ENCODE results near the gene SAMD10. TPM values are rescaled to one million over a fixed set of nuclear protein-coding genes. Genes with fewer than 3 reads are reported as not detected.
A peak's percentile ranks its signal among the peaks of the same experiment; 100 is the strongest.

The SAMD10 gene
- total and polyA plus RNA-seq, 7 experiments from 2014 or later: 10.2 to 37.8 (median 14.2) TPM

- Mint-ChIP-seq H3K4me1 (peaks cover 58 to 77% (median 68%) of the 10 kb centered on the region in 7 donors), H3K27ac (peak overlapping the region; percentile 87 to 99 (median 96)), H3K4me3 (peak overlapping the region; percentile 88 to 97 (median 95)), H3K36me3 (peaks cover 4 to 30% (median 20%) of the 10 kb centered on the region in 5 donors), H3K9me3 (peaks cover 0 to 5% (median 0%) of the 10 kb centered on the region in 11 donors), H3K27me3 (no peaks in the 10 kb centered on the region)
- Histone ChIP-seq H3K4me3 (ENCODE audit: low read length) (peak overlapping the region; percentile 78), H3K9me3 (ENCODE audit: control insufficient read depth in 2 of 3, low read length in 3 of 3) (no peaks in the 10 kb centered on the region), H3K36me3 (ENCODE audit: control insufficient read depth in 2 of 3, insufficient read depth in 3 of 3, low read length in 3 of 3) (peaks cover 10 to 32% (median 15%) of the 10 kb centered on the region in 3 experiments), H3K27me3 (ENCODE audit: control insufficient read depth in 2 of 2, insufficient read depth in 2 of 2, low read length in 2 of 2) (no peaks in the 10 kb centered on the region), H3K27ac (ENCODE audit: low read depth, low read length) (peak overlapping the region; percentile 95), H3K4me1 (ENCODE audit: control insufficient read depth in 2 of 2, insufficient read depth in 2 of 2, low read length in 2 of 2) (peaks cover 34 to 47% of the 10 kb centered on the region in 2 donors)
- POLR2A ChIA-PET: interaction anchor here (0.6 to 2.5 kb wide), 27 partner anchors 12 to 460 kb away, joined by 3 to 37 read pairs (median 4); partner anchors contain the start of genes DNAJC5, GMEB2, LIME1 and PPDPF
- intact Hi-C loops (cut with micrococcal nuclease): loop anchor here (1.0 to 5.0 kb wide), 9 partner anchors 24 to 460 kb away; partner anchors contain the start of genes PPDPF (in 1 of the 2) and UCKL1 (in 1 of the 2)
- CTCF ChIA-PET: interaction anchor here (0.8 to 2.3 kb wide), 16 partner anchors 11 to 272 kb away, joined by 3 to 27 read pairs (median 4); partner anchors contain the start of genes ARFRP1 and ZGPAT
- ATAC-seq: peak; percentile 42
- DNase-seq: peak in 6 of 9 donors; percentile 23 to 44 (median 43)
These were observed 919 bp upstream of the SAMD10 start for GRCh38 chr20:63980317-63980805.

- Mint-ChIP-seq H3K9me3 (peaks cover 0 to 5% (median 0%) of the 10 kb centered on the region in 11 donors), H3K27ac (peak overlapping the region in 2 of 9 donors; percentile 38 to 91), H3K36me3 (peaks cover 0 to 27% (median 14%) of the 10 kb centered on the region in 5 donors), H3K4me3 (peak overlapping the region; percentile 49 to 96 (median 82)), H3K27me3 (no peaks in the 10 kb centered on the region), H3K4me1 (peaks cover 58 to 72% (median 67%) of the 10 kb centered on the region in 7 donors)
- Histone ChIP-seq H3K4me3 (ENCODE audit: low read length) (peak overlapping the region; percentile 65), H3K4me1 (ENCODE audit: control insufficient read depth in 2 of 2, insufficient read depth in 2 of 2, low read length in 2 of 2) (peaks cover 34 to 49% of the 10 kb centered on the region in 2 donors), H3K27me3 (ENCODE audit: control insufficient read depth in 2 of 2, insufficient read depth in 2 of 2, low read length in 2 of 2) (no peaks in the 10 kb centered on the region), H3K27ac (ENCODE audit: low read depth, low read length) (peak overlapping the region; percentile 78), H3K9me3 (ENCODE audit: control insufficient read depth in 2 of 3, low read length in 3 of 3) (no peaks in the 10 kb centered on the region), H3K36me3 (ENCODE audit: control insufficient read depth in 2 of 3, insufficient read depth in 3 of 3, low read length in 3 of 3) (peaks cover 0 to 31% (median 5%) of the 10 kb centered on the region in 3 experiments)
- CTCF ChIA-PET: interaction anchor here (0.7 to 2.3 kb wide), 4 partner anchors 10 to 85 kb away, joined by 3 to 27 read pairs (median 4); no protein-coding TSS in a partner anchor
- ATAC-seq (no peak), DNase-seq (no peak)
- intact Hi-C loops (cut with micrococcal nuclease): loop anchor here (1.0 to 5.0 kb wide), 3 partner anchors 33 to 242 kb away; partner anchors contain the start of genes LIME1 (in 1 of the 2) and SLC2A4RG (in 1 of the 2)
- POLR2A ChIA-PET: interaction anchor here (0.6 to 2.5 kb wide), 13 partner anchors 22 to 1854 kb away, joined by 3 to 37 read pairs (median 7); partner anchors contain the start of genes LIME1, OPRL1, RGS19 and TPD52L2
These were observed 249 bp downstream of the SAMD10 start for GRCh38 chr20:63979229-63979556.

- Histone ChIP-seq H3K9me3 (ENCODE audit: control insufficient read depth in 2 of 3, low read length in 3 of 3) (no peaks in the 10 kb centered on the region), H3K36me3 (ENCODE audit: control insufficient read depth in 2 of 3, insufficient read depth in 3 of 3, low read length in 3 of 3) (peaks cover 0 to 25% (median 5%) of the 10 kb centered on the region in 3 experiments), H3K4me3 (ENCODE audit: low read length) (peak overlapping the region; percentile 65), H3K27me3 (ENCODE audit: control insufficient read depth in 2 of 2, insufficient read depth in 2 of 2, low read length in 2 of 2) (no peaks in the 10 kb centered on the region), H3K4me1 (ENCODE audit: control insufficient read depth in 2 of 2, insufficient read depth in 2 of 2, low read length in 2 of 2) (peaks cover 34 to 56% of the 10 kb centered on the region in 2 donors), H3K27ac (ENCODE audit: low read depth, low read length) (peak overlapping the region; percentile 78)
- Mint-ChIP-seq H3K4me1 (peaks cover 63 to 77% (median 73%) of the 10 kb centered on the region in 7 donors), H3K4me3 (peak overlapping the region; percentile 75 to 96 (median 84)), H3K27me3 (no peaks in the 10 kb centered on the region), H3K36me3 (peaks cover 0 to 29% (median 14%) of the 10 kb centered on the region in 5 donors), H3K27ac (peak overlapping the region; percentile 66 to 93 (median 88)), H3K9me3 (peaks cover 0 to 5% (median 0%) of the 10 kb centered on the region in 11 donors)
- no peak for ATAC-seq
- ChIA-PET CTCF (interaction anchor here (0.6 to 2.3 kb wide), 4 partner anchors 10 to 277 kb away, joined by 3 to 27 read pairs (median 4); no protein-coding TSS in a partner anchor), POLR2A (interaction anchor here (0.6 to 2.5 kb wide), 13 partner anchors 12 to 337 kb away, joined by 3 to 37 read pairs (median 5); partner anchors contain the start of genes LIME1, OPRL1, RGS19 and TPD52L2)
- intact Hi-C loops (cut with micrococcal nuclease): loop anchor here (1.0 to 5.0 kb wide), 3 partner anchors 34 to 241 kb away; partner anchors contain the start of genes LIME1 (in 1 of the 2) and SLC2A4RG (in 1 of the 2)
- peak in 6 of 9 donors; percentile 27 to 84 (median 38) for DNase-seq
These were observed 868 bp downstream of the SAMD10 start for GRCh38 chr20:63978319-63979228.

GRCh38 chr20:63977739-63978276 lies 1.6 kb downstream of the SAMD10 start:
- Histone ChIP-seq H3K36me3 (ENCODE audit: control insufficient read depth in 2 of 3, insufficient read depth in 3 of 3, low read length in 3 of 3) (peaks cover 0 to 18% (median 0%) of the 10 kb centered on the region in 3 experiments), H3K4me1 (ENCODE audit: control insufficient read depth in 2 of 2, insufficient read depth in 2 of 2, low read length in 2 of 2) (peaks cover 34 to 53% of the 10 kb centered on the region in 2 donors), H3K4me3 (ENCODE audit: low read length) (peak overlapping the region; percentile 65), H3K27me3 (ENCODE audit: control insufficient read depth in 2 of 2, insufficient read depth in 2 of 2, low read length in 2 of 2) (no peaks in the 10 kb centered on the region), H3K9me3 (ENCODE audit: control insufficient read depth in 2 of 3, low read length in 3 of 3) (no peaks in the 10 kb centered on the region), H3K27ac (ENCODE audit: low read depth, low read length) (peak overlapping the region; percentile 78)
- peak in 3 of 9 donors; percentile 19 to 65 (median 44) for DNase-seq
- intact Hi-C loops (cut with micrococcal nuclease): loop anchor here (5.0 kb wide), 2 partner anchors 34 to 241 kb away; partner anchors contain the start of genes LIME1 (in 1 of the 2) and SLC2A4RG (in 1 of the 2)
- ChIA-PET CTCF (interaction anchor here (0.6 to 0.8 kb wide), 2 partner anchors 61 to 276 kb away, joined by 3 to 4 read pairs; no protein-coding TSS in a partner anchor), POLR2A (interaction anchor here (0.7 to 1.5 kb wide), 8 partner anchors 9 to 391 kb away, joined by 3 to 8 read pairs (median 3); partner anchors contain the start of genes LIME1 and TPD52L2)
- Mint-ChIP-seq H3K4me3 (peak overlapping the region; percentile 75 to 96 (median 84)), H3K9me3 (peaks cover 0 to 3% (median 0%) of the 10 kb centered on the region in 11 donors), H3K27me3 (no peaks in the 10 kb centered on the region), H3K27ac (peak overlapping the region; percentile 66 to 93 (median 88)), H3K36me3 (peaks cover 0 to 25% (median 9%) of the 10 kb centered on the region in 5 donors), H3K4me1 (peaks cover 61 to 77% (median 73%) of the 10 kb centered on the region in 7 donors)
- peak; percentile 19 for ATAC-seq

GRCh38 chr20:63976980-63977738 lies 2.3 kb downstream of the SAMD10 start:
- peak overlapping the region; percentile 78 for H3K27ac ChIP-seq (ENCODE audit: low read depth, low read length)
- H3K4me1 Mint-ChIP-seq: peaks cover 55 to 77% (median 73%) of the 10 kb centered on the region in 7 donors
- peak overlapping the region; percentile 71 to 93 (median 86) for H3K27ac Mint-ChIP-seq
- peaks cover 0 to 3% (median 0%) of the 10 kb centered on the region in 11 donors for H3K9me3 Mint-ChIP-seq
- H3K9me3 ChIP-seq (ENCODE audit: control insufficient read depth in 2 of 3, low read length in 3 of 3): no peaks in the 10 kb centered on the region
- peaks cover 0 to 14% (median 0%) of the 10 kb centered on the region in 3 experiments for H3K36me3 ChIP-seq (ENCODE audit: control insufficient read depth in 2 of 3, insufficient read depth in 3 of 3, low read length in 3 of 3)
- ATAC-seq (no peak), DNase-seq (no peak)
- intact Hi-C loops (cut with micrococcal nuclease): loop anchor here (5.0 kb wide), 2 partner anchors 35 to 240 kb away; partner anchors contain the start of genes LIME1 (in 1 of the 2) and SLC2A4RG (in 1 of the 2)
- no peaks in the 10 kb centered on the region for H3K27me3 Mint-ChIP-seq
- ChIA-PET POLR2A (interaction anchor here (0.7 to 1.5 kb wide), 8 partner anchors 9 to 390 kb away, joined by 3 to 8 read pairs (median 3); partner anchors contain the start of genes LIME1 and TPD52L2), CTCF (interaction anchor here (0.6 kb wide), 1 partner anchor 276 kb away, joined by 3 read pairs; no protein-coding TSS in a partner anchor)
- no peaks in the 10 kb centered on the region for H3K27me3 ChIP-seq (ENCODE audit: control insufficient read depth in 2 of 2, insufficient read depth in 2 of 2, low read length in 2 of 2)
- H3K36me3 Mint-ChIP-seq: peaks cover 0 to 21% (median 3%) of the 10 kb centered on the region in 5 donors
- H3K4me3 Mint-ChIP-seq: peak overlapping the region; percentile 72 to 96 (median 82)
- H3K4me1 ChIP-seq (ENCODE audit: control insufficient read depth in 2 of 2, insufficient read depth in 2 of 2, low read length in 2 of 2): peaks cover 30 to 47% of the 10 kb centered on the region in 2 donors
- H3K4me3 ChIP-seq (ENCODE audit: low read length): peak overlapping the region; percentile 65
